ENCODE results near the gene CRACR2B. TPM values are rescaled to one million over a fixed set of nuclear protein-coding genes. Genes with fewer than 3 reads are reported as not detected.

The CRACR2B gene
- total RNA-seq, 1 experiment from 2014 or later, result 11.8 TPM

- POLR2A ChIA-PET, result interaction anchor here (0.8 kb wide), 1 partner anchor 8 kb away, joined by 4 read pairs; no protein-coding TSS in a partner anchor
These were observed 26.1 kb downstream of the CRACR2B start for GRCh38 chr11:853682-854448.

More at GRCh38 chr11:853682-854448, 26.1 kb downstream of the CRACR2B start:
- CTCF ChIA-PET, result no interaction called here
- no TSS peak for BruUV-seq (replicated peaks)
- Histone ChIP-seq H3K9ac (ENCODE audit: low read length) (no peak overlapping the region), H3K4me2 (ENCODE audit: low read length) (no peak overlapping the region), H3K79me2 (ENCODE audit: insufficient read depth, low read length) (no peaks in the 10 kb centered on the region), H3K4me1 (ENCODE audit: control insufficient read depth in 1 of 2, insufficient read depth in 2 of 2, low read length in 2 of 2) (peaks cover 0 to 6% of the 10 kb centered on the region in 2 experiments; a peak in 1 of 4 replicates), H3K27me3 (ENCODE audit: insufficient read depth, low read length) (no peaks in the 10 kb centered on the region), H3K4me3 (replicated peaks in 1 of 2; ENCODE audit: low read depth in 1 of 2, low read length in 2 of 2) (no peak overlapping the region), H2AFZ (ENCODE audit: low read depth, low read length, poor library complexity, severe bottlenecking) (no peak overlapping the region), H4K20me1 (ENCODE audit: insufficient read depth) (no peaks in the 10 kb centered on the region), H3K36me3 (ENCODE audit: control insufficient read depth in 1 of 2, insufficient read depth in 2 of 2, low read length in 2 of 2) (no peaks in the 10 kb centered on the region; a peak in 1 of 4 replicates), H3K9me2 (ENCODE audit: insufficient read depth) (no peaks in the 10 kb centered on the region), H3K27ac (ENCODE audit: low read depth, low read length) (no peak overlapping the region), H3K9me3 (ENCODE audit: control insufficient read depth in 1 of 2, insufficient read depth in 1 of 2, low read depth in 1 of 2, low read length in 2 of 2) (no peaks in the 10 kb centered on the region)
- intact Hi-C loops (cut with micrococcal nuclease), result no loop called here
- ATAC-seq, result no peak
- RAD21 ChIA-PET (ENCODE audit: low non-redundant PET in 1 of 2, low total read pairs in 2 of 2, uncharacterized antibody in 2 of 2, unreplicated experiment in 2 of 2), result no interaction called here
- DNase-seq (ENCODE audit: low read depth, low spot score), result no peak
- TF ChIP-seq POLR2AphosphoS5 (IDR thresholded peaks at IDR 0.05; ENCODE audit: low read depth, low read length), result no peak
- no peak for TF ChIP-seq ATF3 (IDR thresholded peaks at IDR 0.05)
- TF ChIP-seq CTCF (IDR thresholded peaks at IDR 0.05 in 2 of 3, conservative IDR thresholded peaks at IDR 0.05 in 1 of 3; ENCODE audit: borderline replicate concordance in 1 of 3, insufficient read depth in 1 of 3, low read depth in 2 of 3, low read length in 2 of 3), result no peak
- no peak for TF ChIP-seq YY1 (IDR thresholded peaks at IDR 0.05; ENCODE audit: extremely low read depth, insufficient replicate concordance, low read depth, low read length)
- no peak for TF ChIP-seq RAD21 (IDR thresholded peaks at IDR 0.05; ENCODE audit: low read depth)
- no peak for TF ChIP-seq SRF (IDR thresholded peaks at IDR 0.05; ENCODE audit: low read depth)
- no peak for TF ChIP-seq JUND (IDR thresholded peaks at IDR 0.05)
- TF ChIP-seq SP1 (IDR thresholded peaks at IDR 0.05; ENCODE audit: low read depth), result no peak
- TF ChIP-seq CEBPB (IDR thresholded peaks at IDR 0.05; ENCODE audit: low read depth), result no peak
- TF ChIP-seq MAX (IDR thresholded peaks at IDR 0.05), result no peak
- TF ChIP-seq EZH2 (IDR thresholded peaks at IDR 0.05), result no peak
- TF ChIP-seq TCF7L2 (IDR thresholded peaks at IDR 0.05; ENCODE audit: borderline replicate concordance, extremely low read depth, insufficient read depth, insufficient read length), result no peak
- no peak for TF ChIP-seq ZBTB33 (IDR thresholded peaks at IDR 0.05; ENCODE audit: extremely low read depth, insufficient replicate concordance, low read length)
- no peak for TF ChIP-seq SIN3A (IDR thresholded peaks at IDR 0.05; ENCODE audit: low read depth)
- no peak for TF ChIP-seq EZH2phosphoT487 (IDR thresholded peaks at IDR 0.05; ENCODE audit: borderline replicate concordance)
- no peak for TF ChIP-seq FOSL1 (IDR thresholded peaks at IDR 0.05; ENCODE audit: low read depth)

Measured in HCT116 (cell line).